ENCODE data around the gene SNRNP40. TPM values are rescaled to one million over a fixed set of nuclear protein-coding genes. Genes with fewer than 3 reads are reported as not detected.

SNRNP40 gene
- total and polyA plus RNA-seq, 2 experiments from 2014 or later = 90.0 to 135 TPM

DNA sequence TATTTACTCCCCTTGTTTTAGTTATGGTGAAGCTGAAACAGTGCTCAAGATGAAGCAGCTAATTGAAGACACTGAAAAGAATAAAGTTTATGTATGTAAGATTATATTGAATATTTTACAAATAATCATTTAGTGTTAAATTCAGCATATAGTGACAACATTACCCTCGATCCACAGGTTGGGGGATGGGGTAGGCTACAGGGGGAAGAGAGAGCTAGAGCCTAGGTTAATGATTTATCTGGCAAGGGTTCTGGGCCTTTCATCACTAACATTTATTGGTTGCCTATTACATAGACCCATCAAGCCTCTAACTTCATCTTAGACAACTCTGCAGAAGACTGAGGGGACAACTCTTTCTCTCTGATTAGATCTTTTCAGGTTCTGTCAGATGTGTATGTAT is 21.6 kb upstream of the SNRNP40 start:
- Histone ChIP-seq H3K4me2 (no peak overlapping the region), H4K20me1 (replicated peaks; ENCODE audit: insufficient read depth) (peaks cover 8% of the 10 kb centered on the region; the same call in 1 of the 2 replicates), H3F3A (replicated peaks; ENCODE audit: low read depth) (no peaks in the 10 kb centered on the region), H3K79me2 (replicated peaks; ENCODE audit: insufficient read depth) (peaks cover 2% of the 10 kb centered on the region; the same call in 1 of the 2 replicates), H2AFZ (no peak overlapping the region), H3K27me3 (ENCODE audit: insufficient read depth) (no peaks in the 10 kb centered on the region), H3K4me1 (ENCODE audit: insufficient read depth) (no peaks in the 10 kb centered on the region), H3K4me3 (no peak overlapping the region), H3K36me3 (ENCODE audit: insufficient read depth) (peaks cover 26% of the 10 kb centered on the region), H3K27ac (ENCODE audit: low read depth) (no peak overlapping the region), H3K9me2 (ENCODE audit: insufficient read depth) (no peaks in the 10 kb centered on the region)
- Mint-ChIP-seq H3K9me3 (no peaks in the 10 kb centered on the region), H3K36me3 (ENCODE audit: low read depth) (peaks cover 44% of the 10 kb centered on the region), H3K27ac (no peak overlapping the region), H3K4me3 (no peak overlapping the region), H3K27me3 (ENCODE audit: insufficient read depth, low read depth, poor library complexity) (no peaks in the 10 kb centered on the region), H3K4me1 (no peaks in the 10 kb centered on the region)
- DNase-seq (ENCODE audit: low spot score) (no peak), ATAC-seq (no peak)
- TF ChIP-seq ZNF114 (CRISPR knock-in tag; IDR thresholded peaks at IDR 0.05) = no peak

GRCh38 chr1:31315902-31316301 is 19.3 kb upstream of the SNRNP40 start:
- Histone ChIP-seq H3K79me2 (replicated peaks; ENCODE audit: insufficient read depth) (peaks cover 2% of the 10 kb centered on the region; the same call in 1 of the 2 replicates), H2AFZ (no peak overlapping the region), H3K4me2 (no peak overlapping the region), H3K9me2 (ENCODE audit: insufficient read depth) (no peaks in the 10 kb centered on the region), H3K4me1 (ENCODE audit: insufficient read depth) (no peaks in the 10 kb centered on the region), H3K4me3 (no peak overlapping the region), H3K27me3 (ENCODE audit: insufficient read depth) (no peaks in the 10 kb centered on the region), H3K27ac (ENCODE audit: low read depth) (no peak overlapping the region), H3K36me3 (ENCODE audit: insufficient read depth) (peaks cover 39% of the 10 kb centered on the region), H4K20me1 (replicated peaks; ENCODE audit: insufficient read depth) (peaks cover 8% of the 10 kb centered on the region; the same call in 1 of the 2 replicates), H3F3A (replicated peaks; ENCODE audit: low read depth) (no peaks in the 10 kb centered on the region)
- no peak overlapping the region for H3K27ac Mint-ChIP-seq
- H3K36me3 Mint-ChIP-seq (ENCODE audit: low read depth) = peaks cover 48% of the 10 kb centered on the region
- H3K4me3 Mint-ChIP-seq = no peak overlapping the region
- DNase-seq (ENCODE audit: low spot score) (no peak), ATAC-seq (no peak)
- no peaks in the 10 kb centered on the region for H3K4me1 Mint-ChIP-seq
- H3K27me3 Mint-ChIP-seq (ENCODE audit: insufficient read depth, low read depth, poor library complexity) = no peaks in the 10 kb centered on the region
- TF ChIP-seq, protein P1, sequence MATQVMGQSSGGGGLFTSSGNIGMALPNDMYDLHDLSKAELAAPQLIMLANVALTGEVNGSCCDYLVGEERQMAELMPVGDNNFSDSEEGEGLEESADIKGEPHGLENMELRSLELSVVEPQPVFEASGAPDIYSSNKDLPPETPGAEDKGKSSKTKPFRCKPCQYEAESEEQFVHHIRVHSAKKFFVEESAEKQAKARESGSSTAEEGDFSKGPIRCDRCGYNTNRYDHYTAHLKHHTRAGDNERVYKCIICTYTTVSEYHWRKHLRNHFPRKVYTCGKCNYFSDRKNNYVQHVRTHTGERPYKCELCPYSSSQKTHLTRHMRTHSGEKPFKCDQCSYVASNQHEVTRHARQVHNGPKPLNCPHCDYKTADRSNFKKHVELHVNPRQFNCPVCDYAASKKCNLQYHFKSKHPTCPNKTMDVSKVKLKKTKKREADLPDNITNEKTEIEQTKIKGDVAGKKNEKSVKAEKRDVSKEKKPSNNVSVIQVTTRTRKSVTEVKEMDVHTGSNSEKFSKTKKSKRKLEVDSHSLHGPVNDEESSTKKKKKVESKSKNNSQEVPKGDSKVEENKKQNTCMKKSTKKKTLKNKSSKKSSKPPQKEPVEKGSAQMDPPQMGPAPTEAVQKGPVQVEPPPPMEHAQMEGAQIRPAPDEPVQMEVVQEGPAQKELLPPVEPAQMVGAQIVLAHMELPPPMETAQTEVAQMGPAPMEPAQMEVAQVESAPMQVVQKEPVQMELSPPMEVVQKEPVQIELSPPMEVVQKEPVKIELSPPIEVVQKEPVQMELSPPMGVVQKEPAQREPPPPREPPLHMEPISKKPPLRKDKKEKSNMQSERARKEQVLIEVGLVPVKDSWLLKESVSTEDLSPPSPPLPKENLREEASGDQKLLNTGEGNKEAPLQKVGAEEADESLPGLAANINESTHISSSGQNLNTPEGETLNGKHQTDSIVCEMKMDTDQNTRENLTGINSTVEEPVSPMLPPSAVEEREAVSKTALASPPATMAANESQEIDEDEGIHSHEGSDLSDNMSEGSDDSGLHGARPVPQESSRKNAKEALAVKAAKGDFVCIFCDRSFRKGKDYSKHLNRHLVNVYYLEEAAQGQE (IDR thresholded peaks at IDR 0.05; ENCODE audit: unreplicated experiment) = no peak
- TF ChIP-seq, protein P2, sequence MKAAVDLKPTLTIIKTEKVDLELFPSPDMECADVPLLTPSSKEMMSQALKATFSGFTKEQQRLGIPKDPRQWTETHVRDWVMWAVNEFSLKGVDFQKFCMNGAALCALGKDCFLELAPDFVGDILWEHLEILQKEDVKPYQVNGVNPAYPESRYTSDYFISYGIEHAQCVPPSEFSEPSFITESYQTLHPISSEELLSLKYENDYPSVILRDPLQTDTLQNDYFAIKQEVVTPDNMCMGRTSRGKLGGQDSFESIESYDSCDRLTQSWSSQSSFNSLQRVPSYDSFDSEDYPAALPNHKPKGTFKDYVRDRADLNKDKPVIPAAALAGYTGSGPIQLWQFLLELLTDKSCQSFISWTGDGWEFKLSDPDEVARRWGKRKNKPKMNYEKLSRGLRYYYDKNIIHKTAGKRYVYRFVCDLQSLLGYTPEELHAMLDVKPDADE (IDR thresholded peaks at IDR 0.05) = no peak
- TF ChIP-seq, protein P3, sequence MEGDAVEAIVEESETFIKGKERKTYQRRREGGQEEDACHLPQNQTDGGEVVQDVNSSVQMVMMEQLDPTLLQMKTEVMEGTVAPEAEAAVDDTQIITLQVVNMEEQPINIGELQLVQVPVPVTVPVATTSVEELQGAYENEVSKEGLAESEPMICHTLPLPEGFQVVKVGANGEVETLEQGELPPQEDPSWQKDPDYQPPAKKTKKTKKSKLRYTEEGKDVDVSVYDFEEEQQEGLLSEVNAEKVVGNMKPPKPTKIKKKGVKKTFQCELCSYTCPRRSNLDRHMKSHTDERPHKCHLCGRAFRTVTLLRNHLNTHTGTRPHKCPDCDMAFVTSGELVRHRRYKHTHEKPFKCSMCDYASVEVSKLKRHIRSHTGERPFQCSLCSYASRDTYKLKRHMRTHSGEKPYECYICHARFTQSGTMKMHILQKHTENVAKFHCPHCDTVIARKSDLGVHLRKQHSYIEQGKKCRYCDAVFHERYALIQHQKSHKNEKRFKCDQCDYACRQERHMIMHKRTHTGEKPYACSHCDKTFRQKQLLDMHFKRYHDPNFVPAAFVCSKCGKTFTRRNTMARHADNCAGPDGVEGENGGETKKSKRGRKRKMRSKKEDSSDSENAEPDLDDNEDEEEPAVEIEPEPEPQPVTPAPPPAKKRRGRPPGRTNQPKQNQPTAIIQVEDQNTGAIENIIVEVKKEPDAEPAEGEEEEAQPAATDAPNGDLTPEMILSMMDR (conservative IDR thresholded peaks at IDR 0.05; ENCODE audit: low read depth in 2 of 2) = no peak
- TF ChIP-seq JUNB (IDR thresholded peaks at IDR 0.05; ENCODE audit: unreplicated experiment) = no peak
- TF ChIP-seq NANOG (IDR thresholded peaks at IDR 0.05; ENCODE audit: borderline replicate concordance) = no peak
- no peak for TF ChIP-seq EZH2phosphoT487 (IDR thresholded peaks at IDR 0.05; ENCODE audit: unreplicated experiment)
- TF ChIP-seq POLR2AphosphoS5 (IDR thresholded peaks at IDR 0.05; ENCODE audit: low read depth) = no peak
- TF ChIP-seq STAT1 (IDR thresholded peaks at IDR 0.05; ENCODE audit: unreplicated experiment) = no peak
- no peak for TF ChIP-seq ZNF114 (CRISPR knock-in tag; IDR thresholded peaks at IDR 0.05)
- no peak for TF ChIP-seq ZNF462 (CRISPR knock-in tag; IDR thresholded peaks at IDR 0.05)
- no peaks in the 10 kb centered on the region for H3K9me3 Mint-ChIP-seq
